Cardiac muscle cell (in vitro differentiated cells and primary cell): Measurements from ENCODE around the gene ZNF324B. TPM values are rescaled to one million over a fixed set of nuclear protein-coding genes. Genes with fewer than 3 reads are reported as not detected.
A peak's percentile ranks its signal among the peaks of the same experiment; 100 is the strongest.

Experiments
- DNase-seq, 2 donors: peaks; one replicate each; pipeline versions ENCODE4 v3.0.0 to v3.0.0-alpha.2; 2010 to 2017; ENCODE audit warnings: low read depth in 1 of 2, low spot score in 1 of 2
- H3K27ac ChIP-seq: fragments of 200-600 bp; sonication (generic); 2 replicates; pipeline ENCODE4 v1.5.1; 2016
- H3K27me3 ChIP-seq: fragments of 200-600 bp; sonication (generic); 2 replicates; pipeline ENCODE4 v1.6.0; 2016; ENCODE audit warnings: control low read depth
- H3K36me3 ChIP-seq: fragments of 200-600 bp; sonication (generic); 2 replicates; pipeline ENCODE4 v1.5.1; 2016; ENCODE audit warnings: control low read depth
- H3K4me1 ChIP-seq: fragments of 200-600 bp; sonication (generic); 2 replicates; pipeline ENCODE4 v1.8.1; 2017; ENCODE audit warnings: low read depth, mild to moderate bottlenecking, mixed run types
- H3K4me3 ChIP-seq: fragments of 200-600 bp; sonication (generic); 2 replicates; pipeline ENCODE4 v1.5.1; 2016; ENCODE audit warnings: mild to moderate bottlenecking
- H3K9me3 ChIP-seq: fragments of 200-600 bp; sonication (generic); 2 replicates; pipeline ENCODE4 v1.5.1; 2017; ENCODE audit warnings: low read depth, mild to moderate bottlenecking, control low read depth
- CTCF ChIP-seq: IDR thresholded peaks from 2 replicates; pipeline ENCODE4 v1.5.1; 2012; ENCODE audit warnings: low read depth, mild to moderate bottlenecking, low read length
- polyA plus RNA-seq: library from polyadenylated mRNA; unstranded; fragments of >200 nt; fragmentation: Nextera tagmentation; extraction: Ambion mirVana; gene quantifications from 2 replicates; pipeline ENCODE4 v1.2.1, GENCODE V29; 2016
- total RNA-seq: library from RNA; depleted of rRNA; stranded (reverse); fragments of >200 nt; gene quantifications from 2 replicates; pipeline ENCODE4 v1.2.3, GENCODE V29; 2016

ZNF324B gene
- total and polyA plus RNA-seq, 2 experiments from 2014 or later = 5.0 to 19.0 TPM

GRCh38 chr19:58471736-58472135 lies 20.3 kb downstream of the ZNF324B start:
- H3K4me1 ChIP-seq = peaks cover 3% of the 10 kb centered on the region
- peaks cover 12% of the 10 kb centered on the region for H3K36me3 ChIP-seq
- H3K27ac ChIP-seq = no peak overlapping the region
- DNase-seq = no peak
- H3K27me3 ChIP-seq = no peaks in the 10 kb centered on the region
- no peaks in the 10 kb centered on the region for H3K9me3 ChIP-seq
- no peak for TF ChIP-seq CTCF
- no peak overlapping the region for H3K4me3 ChIP-seq

DNA sequence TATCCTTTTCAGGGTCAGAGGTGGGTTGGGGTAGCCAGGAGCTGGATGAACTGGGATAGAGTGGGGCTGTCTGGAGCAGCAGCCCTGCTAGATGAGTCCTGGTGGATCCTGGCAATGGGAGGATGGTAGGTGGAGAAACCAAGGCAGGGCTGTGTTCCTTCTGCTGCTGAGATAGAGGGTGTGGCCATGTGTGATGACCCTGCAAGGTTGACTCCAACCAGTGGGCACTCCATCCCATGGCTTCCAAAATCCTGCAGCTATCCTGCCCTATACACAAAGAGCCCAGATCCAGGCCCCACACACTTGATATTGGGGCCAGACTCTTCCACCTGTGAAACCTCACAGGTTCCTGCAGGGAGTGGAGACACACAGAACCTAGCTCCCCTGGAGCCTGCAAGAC lies 22.4 kb downstream of the ZNF324B start:
- Histone ChIP-seq H3K27me3 (no peaks in the 10 kb centered on the region), H3K9me3 (no peaks in the 10 kb centered on the region), H3K36me3 (peaks cover 12% of the 10 kb centered on the region), H3K4me3 (no peak overlapping the region), H3K27ac (no peak overlapping the region), H3K4me1 (peaks cover 10% of the 10 kb centered on the region)
- DNase-seq = no peak
- TF ChIP-seq CTCF = no peak

- DNase-seq = peak in 1 of 2 donors; percentile 39
- peak overlapping the region; percentile 89 for H3K27ac ChIP-seq
- H3K36me3 ChIP-seq = peaks cover 12% of the 10 kb centered on the region
- TF ChIP-seq CTCF = no peak
- H3K4me3 ChIP-seq = no peak overlapping the region
- H3K4me1 ChIP-seq = peaks cover 10% of the 10 kb centered on the region
- no peaks in the 10 kb centered on the region for H3K9me3 ChIP-seq
- H3K27me3 ChIP-seq = no peaks in the 10 kb centered on the region
Observed at GRCh38 chr19:58474291-58474996, 23.0 kb downstream of the ZNF324B start.

- H3K9me3 ChIP-seq = no peaks in the 10 kb centered on the region
- no peak for TF ChIP-seq CTCF
- peaks cover 10% of the 10 kb centered on the region for H3K4me1 ChIP-seq
- no peaks in the 10 kb centered on the region for H3K27me3 ChIP-seq
- H3K36me3 ChIP-seq = peaks cover 12% of the 10 kb centered on the region
- H3K27ac ChIP-seq = peak overlapping the region; percentile 89
- peak overlapping the region; percentile 66 for H3K4me3 ChIP-seq
- no peak for DNase-seq
Observed at GRCh38 chr19:58474997-58475713, 23.7 kb downstream of the ZNF324B start.

DNA sequence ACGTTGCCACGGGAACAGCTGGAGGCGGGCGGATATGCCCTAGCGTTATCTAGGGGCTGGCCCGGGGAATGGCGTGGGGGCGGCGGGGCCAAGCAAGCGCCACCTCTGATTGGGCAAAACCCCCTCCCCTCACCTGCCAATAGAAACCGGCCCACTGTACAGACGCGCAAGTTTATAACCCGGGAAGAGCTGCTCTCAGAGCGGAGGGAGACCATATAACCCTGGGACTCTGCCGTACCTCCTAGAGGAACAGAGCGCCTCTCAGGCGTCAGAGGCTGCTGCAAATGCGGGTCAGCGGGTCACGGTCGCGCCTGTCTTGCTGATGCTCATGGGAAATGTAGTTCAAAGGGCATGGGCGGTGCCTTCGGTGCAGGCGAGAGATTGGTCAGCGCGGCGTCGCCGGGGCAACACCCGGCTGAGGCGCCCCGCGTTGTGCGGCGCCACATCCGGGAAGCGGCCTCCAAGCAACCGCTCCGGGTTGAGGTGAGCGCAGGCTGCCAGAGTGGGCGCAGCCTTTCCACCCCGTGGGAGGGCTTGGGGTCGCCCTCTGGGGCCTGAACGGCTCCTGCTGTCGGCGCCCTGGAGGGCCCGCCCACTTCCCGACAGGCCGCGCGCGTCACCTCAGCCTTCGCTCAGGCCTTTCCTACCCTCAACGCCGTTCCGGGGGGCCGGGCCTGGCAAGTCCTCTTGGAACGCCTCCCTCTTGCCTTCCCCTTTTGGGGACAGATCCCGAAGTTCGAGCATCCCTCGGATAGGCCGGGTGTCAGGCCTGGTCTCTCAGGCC lies 24.5 kb downstream of the ZNF324B start, which contains the start of gene ZNF446:
Gene ZNF446 (plus strand): TSS at position 639 of the 784 bp plus-strand sequence. CDS start 867 bp downstream, outside the sequence.
- DNase-seq = peak; percentile 97 to 99
- H3K36me3 ChIP-seq = peaks cover 17% of the 10 kb centered on the region
- peak within 1 kb of the TSS; percentile 66 for H3K4me3 ChIP-seq
- H3K27me3 ChIP-seq = no peaks in the 10 kb centered on the region
- H3K9me3 ChIP-seq = no peaks in the 10 kb centered on the region
- H3K27ac ChIP-seq = peak within 1 kb of the TSS; percentile 89
- H3K4me1 ChIP-seq = peaks cover 10% of the 10 kb centered on the region
- TF ChIP-seq CTCF = no peak
